ENCODE measurements around the gene ELOVL6.
"Not testable (repeated sequence)": the region's sequence is repeated elsewhere in the genome, so short reads cannot be mapped to it uniquely, and the experiment has no call there.

ELOVL6 gene, protein sequence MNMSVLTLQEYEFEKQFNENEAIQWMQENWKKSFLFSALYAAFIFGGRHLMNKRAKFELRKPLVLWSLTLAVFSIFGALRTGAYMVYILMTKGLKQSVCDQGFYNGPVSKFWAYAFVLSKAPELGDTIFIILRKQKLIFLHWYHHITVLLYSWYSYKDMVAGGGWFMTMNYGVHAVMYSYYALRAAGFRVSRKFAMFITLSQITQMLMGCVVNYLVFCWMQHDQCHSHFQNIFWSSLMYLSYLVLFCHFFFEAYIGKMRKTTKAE

DNA sequence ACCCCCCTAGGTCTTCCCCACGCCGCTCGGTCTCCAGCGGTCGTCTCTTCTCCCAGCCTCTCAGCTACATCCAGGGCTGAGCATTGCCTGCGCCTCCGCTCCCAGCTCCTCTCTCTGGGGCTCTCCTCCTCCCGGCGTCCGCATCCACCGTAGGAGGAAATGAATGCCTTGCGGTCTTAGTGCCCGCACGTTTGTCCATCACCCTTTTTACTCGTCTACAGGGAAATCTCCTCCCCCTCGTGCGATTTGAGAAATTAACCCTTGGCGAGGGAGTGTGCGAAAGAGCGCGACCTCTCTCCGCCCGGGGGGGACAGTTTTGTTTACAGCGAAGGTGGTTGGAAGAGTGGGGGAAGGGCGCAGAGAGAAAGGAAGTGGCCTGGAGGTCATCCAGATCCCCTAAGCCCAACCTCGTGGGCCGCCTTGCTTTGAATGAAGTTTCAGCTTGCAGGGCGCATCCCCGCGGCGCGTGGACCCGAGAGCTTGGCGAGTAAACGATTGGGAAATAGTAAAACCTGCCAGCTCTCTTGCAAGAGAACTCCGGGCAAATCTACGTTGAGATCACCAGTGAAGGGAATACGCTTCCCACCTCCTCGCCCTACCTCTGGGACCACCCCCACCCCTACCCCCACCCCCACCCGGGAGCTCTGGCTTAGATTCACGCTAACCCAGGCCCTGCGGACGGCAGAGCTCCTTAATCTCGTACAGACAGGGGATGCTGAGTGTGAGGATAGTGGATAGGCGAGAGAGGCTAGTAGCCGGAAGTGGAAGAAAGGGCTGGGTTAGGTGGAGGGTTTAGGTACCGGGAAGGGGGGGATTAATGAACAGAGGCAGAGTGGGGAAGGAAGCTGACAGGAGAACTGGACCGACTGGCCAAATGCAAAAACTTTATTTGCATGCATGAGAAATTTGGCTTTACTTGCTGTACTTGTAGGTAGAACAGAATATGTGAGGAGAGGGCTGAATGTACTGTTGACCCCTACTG is at the start of gene ELOVL6:
Gene ELOVL6, minus strand, starts transcription at position 181 of the 982 bp plus-strand sequence. CDS start 280 bp downstream, outside the sequence.
- DNase-seq: no peak

DNA sequence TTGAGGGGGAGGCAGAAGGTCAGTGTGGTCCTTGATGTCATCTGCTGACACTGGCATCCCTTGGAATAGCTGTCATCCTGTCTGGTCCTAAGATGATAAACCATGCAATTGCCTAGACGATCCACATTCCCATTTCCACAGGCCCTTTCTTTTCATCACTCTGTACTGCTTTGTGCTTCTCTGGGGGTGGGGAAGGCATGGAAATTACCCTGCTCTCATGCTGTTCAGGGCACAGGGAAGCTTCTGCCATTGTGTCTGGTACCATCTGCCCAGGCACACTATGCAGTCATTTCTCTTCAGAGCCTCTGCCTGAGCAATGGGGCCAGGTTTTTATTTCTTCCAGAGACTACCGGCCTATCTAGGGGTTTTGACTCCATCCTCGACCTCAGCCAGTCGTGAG is 49.7 kb upstream of the ELOVL6 start:
- no peak for DNase-seq

DNA sequence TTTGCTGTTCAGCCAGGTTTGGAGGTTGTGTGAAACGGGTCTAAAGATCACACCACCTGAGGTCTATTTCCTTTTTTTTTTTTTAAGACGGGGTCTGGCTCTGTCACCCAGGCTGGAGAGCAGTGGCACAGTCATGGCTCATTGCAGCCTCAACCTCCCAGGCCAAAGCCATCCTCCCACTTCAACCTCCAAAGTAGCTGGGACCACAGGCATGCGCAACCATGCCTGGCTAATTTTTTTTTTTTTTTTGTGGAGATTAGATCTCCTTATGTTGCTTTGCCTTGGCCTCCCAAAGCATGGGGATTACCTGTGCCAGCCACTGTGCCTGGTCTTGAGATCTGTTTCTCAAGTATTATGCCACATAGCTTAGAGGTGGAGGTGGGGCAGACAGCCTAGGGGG is 49.2 kb upstream of the ELOVL6 start:
- DNase-seq: no peak

DNA sequence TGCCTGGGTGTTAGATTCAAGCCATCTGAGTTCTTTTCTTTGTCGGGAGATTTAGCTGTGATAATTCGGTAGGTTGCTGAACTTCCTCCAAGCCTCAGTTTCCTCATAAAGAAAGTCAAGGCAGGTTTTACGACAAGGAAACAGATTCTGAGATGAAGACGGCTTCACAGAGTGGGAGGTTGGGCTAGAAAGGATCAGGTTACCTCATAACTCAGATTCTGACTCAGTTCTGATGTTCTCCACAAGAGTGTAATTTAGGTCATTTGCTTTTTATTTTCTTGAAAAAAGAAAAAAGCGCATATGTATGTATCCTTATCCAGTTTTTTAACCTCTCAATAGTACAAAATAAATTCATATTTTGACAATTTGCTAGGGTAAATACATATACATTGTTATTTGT is 47.2 kb upstream of the ELOVL6 start:
- no peak for DNase-seq

DNA sequence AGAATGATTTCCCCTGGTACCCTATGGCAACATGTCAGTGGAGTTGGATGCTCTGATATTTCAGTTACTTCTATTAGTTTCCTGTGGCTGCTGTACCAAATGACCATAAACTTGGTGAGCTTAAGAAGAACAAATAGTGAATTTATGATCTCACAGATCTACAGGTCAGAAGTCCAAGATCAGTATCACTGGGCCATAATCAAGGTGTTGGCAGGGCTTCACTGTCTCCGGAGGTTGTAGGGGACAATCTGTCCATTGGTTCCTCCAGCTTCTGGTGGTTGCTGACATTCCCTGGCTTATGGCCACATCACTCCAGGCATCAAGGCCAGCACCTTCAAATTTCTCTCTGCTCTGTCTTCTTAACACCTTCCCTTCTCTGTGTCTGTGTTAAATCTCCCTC is 37.9 kb upstream of the ELOVL6 start:
- DNase-seq: no peak

DNA sequence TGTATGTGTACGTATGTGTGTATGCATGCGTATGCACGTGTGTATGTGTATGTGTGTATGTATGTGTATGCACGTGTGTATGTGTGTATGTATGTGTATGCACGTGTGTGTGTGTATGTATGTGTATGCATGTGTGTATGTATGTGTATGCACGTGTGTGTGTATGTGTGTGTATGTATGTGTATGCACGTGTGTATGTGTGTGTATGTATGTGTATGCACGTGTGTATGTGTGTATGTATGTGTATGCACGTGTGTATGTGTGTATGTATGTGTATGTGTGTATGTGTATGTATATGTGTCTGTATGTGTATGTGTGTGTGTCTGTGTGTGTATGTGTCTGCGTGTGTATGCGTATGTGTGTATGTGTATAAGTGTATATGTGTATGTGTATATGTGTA is 35.2 kb upstream of the ELOVL6 start:
- DNase-seq: not testable (repeated sequence)

DNA sequence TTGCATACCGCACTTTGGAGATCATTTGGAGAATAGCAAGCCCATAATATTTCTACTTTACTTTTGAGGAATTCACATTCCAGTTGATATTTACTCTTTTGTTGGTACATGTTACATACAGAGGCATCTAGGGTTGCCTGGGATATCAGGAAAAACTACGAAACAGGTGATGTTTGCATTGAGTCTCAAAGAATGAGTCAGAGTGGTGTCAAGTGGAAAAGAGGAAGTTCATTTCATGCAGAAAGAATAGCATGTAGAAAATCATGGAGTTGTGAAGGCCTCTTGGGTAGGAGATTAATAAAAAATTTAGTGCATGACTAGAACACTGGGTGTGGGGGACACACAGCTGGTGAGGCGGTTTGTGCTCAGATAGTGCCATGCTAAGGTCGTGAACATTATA is 33.5 kb upstream of the ELOVL6 start:
- DNase-seq: no peak

DNA sequence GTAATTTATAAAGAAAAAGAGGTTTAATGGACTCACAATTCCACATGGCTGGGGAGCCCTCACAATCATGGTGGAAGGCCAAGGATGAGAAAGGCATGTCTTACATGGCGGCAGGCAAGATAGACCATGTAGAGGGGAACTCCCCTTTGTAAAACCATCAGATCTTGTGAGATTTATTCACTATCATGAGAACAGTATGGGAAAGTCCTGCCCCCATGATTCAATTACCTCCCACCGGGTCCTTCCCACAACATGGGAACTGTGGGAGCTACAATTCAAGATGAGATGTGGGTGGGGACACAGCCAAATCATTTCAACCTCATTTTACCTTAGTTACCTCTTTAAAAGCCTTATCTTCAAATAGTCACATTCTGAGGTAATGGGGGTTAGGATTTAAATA is 30.9 kb upstream of the ELOVL6 start:
- DNase-seq: no peak

DNA sequence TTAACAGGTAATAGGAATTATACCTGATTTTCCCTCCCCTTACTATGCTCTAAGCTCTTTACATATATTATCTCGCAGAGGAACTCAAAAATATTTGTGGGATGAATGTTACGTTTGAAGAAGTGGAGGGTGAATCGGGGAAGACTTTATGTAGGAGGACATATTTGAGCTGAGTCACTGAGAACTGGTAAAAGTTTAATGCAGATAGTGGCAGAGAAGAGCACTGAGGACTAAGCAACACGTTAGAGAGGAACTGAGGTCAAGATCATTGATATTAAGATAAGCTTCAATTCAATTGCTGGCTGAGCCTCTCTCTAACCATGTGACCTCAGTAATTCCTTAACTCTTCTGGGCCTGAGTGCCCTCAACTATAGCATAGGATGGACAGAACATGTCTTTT is 26.4 kb upstream of the ELOVL6 start:
- no peak for DNase-seq

DNA sequence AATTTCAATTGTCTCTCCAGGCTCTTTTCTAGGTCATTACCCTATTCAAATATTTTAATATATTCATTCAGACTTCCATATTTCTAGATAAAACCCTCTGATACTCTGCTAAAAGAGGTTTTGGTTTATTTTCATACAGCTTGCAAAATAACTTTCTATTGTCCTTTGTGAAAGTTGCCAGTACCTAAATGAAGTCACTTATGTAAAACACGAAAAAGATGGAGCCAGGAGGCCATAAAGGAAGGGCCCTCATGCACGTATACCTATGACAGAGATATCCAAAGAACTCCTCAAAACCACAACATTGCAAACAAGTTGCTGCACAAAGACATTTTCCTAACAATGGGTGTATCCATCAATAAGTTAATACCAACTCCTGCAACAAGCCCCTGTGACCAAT is 25.7 kb upstream of the ELOVL6 start:
- no peak for DNase-seq

DNA sequence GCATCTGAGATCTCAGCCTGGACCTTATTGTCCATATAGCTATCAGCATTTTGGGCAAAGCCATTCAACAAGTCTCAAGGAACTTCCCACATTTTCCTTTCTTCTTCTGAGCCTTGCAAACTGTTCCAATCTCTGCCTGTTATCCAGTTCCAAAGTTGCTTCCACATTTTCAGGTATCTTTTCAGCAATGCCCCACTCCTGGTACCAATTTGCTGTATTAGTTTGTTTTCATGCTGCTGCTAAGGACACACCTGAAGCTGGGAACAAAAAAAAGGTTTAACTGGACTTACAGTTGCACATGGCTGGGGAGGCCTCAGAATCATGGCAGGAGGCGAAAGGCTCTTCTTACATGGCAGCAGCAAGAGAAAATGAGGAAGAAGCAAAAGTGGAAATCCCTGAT is 20.5 kb upstream of the ELOVL6 start:
- DNase-seq: not testable (repeated sequence)

DNA sequence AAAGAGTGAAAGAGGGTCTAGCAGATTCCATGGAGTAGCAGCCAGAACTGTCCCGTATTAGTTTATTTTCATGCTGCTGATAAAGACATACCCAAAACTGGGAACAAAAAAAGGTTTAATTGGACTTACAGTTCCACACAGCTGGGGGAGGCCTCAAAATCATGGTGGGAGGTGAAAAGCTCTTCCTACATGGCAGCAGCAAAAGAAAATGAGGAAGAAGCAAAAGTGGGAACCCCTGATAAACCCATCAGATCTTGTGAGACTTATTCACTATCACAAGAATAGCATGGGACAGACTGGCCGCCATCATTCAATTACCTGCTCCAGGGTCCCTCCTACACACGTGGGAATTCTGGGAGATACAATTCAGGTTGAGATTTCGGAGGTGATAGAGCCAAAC is 18.8 kb upstream of the ELOVL6 start:
- DNase-seq: not testable (repeated sequence)

DNA sequence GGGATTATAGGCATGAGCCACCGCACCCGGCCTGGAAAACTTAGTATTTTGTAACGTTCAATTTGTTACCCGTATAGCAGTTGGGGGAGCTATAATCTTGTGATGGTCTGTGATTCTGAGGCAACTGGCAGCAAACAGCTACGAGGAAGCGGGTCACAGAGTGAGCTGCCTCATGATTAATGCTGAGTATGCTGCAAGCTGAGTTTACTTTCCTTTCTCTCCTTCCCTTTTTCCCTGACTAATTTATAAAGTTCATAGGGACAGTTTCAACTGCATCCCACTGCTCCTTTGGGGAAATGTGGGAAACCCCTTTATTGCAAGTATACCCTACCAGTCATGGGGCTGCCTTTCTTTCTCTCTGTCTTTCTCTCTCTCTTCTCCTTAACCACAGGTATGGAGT is 17.7 kb upstream of the ELOVL6 start:
- DNase-seq: no peak

DNA sequence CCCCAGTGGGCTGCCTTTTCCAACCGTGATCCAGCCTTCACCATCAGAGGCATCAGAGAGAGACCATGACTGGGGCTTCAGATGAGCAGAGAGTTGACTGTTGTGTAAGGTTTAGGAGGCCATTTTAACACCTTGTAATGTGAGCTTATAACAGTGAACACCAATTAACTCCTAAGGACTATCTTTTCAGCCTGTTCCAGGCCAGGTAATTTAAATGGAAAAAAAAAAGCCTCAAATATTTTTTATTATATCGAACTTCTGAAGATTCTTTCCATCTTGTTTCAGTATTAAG is 13.3 kb upstream of the ELOVL6 start:
- no peak for DNase-seq

DNA sequence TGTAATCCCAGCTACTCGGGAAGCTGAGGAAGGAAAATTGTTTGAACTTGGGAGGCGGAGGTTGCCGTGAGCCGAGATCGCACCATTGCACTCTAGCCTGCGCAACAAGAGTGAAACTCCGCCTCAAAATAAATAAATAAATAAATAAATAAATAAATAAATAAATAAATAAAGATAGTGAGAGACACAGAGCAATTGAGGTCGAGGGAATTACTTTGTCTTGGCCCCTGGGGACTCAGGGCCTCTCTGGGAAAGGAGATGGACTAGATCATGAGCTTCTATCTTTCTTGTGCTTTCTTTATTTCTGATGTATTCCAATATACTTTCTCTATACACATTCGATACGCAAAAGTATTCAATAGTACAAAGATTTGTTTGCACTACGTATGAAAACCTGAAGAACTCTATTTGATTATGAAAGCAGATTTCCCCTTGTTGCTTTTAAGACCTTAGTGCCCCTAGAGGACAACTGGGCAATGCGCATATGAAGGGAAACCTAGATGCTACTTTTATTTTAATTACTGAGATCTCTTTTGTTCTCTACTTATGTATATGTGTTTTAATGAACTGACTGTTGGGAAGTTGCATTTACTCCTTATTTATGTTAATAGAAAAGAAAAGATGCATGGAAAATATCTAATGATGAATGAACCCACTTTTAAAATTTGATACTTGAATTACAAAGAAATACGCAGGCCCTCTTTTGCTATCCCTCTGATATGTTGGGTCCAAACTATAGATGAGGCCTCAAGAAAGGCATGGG is 12.8 kb upstream of the ELOVL6 start:
- DNase-seq: peak in 1 of 2 donors; percentile 23

DNA sequence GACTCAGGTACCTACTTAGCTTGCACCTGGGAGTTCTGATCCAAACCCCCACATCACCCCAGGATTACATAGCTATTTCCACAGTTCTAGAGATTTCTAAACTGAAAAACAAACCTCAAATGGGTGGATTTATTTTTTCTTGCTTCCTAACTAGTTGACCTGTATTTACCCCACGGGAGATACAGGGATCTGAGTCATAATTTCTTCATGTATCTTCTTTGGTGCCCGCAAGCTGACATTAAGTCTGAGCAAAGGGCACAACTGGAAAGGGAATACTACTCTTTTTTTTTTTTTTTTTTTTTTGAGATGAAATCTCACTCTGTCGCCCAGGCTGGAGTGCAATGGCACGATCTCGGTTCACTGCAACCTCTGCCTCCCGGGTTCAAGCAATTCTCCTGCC is 10.0 kb upstream of the ELOVL6 start:
- DNase-seq: no peak

DNA sequence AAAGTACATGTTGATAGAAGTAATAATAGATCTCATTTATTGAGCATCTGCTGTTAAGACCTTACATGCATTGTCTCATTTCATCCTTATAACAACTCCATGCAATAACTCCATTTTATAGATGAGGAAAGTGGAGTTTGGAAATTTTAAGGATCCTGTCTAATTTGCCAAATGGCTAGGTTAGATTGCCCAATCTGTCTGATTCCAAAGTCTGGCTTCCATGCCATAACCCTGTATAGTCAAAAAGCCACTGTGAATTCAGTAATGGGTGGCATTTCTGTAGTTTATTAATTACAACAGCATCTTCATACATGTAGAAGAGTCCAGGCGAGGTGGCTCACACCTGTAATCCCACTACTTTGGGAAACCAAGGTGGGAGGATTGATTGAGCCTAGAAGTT is 8.8 kb upstream of the ELOVL6 start:
- no peak for DNase-seq

DNA sequence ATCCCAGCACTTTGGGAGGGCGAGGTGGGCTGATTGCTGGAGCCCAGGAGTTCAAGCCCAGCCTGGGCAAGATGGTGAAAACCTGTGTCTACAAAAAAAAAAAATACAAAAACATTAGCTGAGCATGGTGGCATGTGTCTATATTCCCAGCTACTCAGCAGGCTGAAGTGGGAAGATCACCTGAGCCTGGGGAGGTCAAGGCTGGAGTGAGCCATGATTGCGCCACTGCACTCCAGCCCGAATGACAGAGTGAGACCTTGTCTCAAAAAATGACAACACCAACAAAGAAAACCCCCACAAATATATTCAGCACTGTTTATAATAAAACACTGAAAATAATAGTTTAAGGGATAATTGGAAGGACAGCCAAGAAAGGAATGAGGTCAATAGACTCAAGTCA is 3.6 kb upstream of the ELOVL6 start:
- no peak for DNase-seq

DNA sequence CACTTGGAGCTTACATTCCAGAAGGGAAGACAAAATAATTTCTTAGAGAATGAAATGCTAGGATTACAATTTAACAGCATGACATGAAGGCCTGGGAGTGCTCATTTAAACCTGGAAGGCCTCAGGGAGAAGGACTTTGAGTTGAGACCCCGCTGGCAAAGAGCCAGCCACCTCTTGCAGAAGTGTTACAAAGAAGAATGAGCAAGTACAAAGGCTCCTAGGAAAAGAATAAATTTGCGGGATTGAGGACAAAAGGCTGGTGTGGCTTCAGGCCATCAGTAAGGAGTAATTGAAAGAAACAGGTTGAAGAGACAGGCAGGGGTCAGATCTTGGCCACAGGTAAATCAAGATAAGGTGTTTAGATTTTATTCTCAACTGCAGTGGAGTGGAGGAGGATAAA is 3.1 kb upstream of the ELOVL6 start:
- no peak for DNase-seq

DNA sequence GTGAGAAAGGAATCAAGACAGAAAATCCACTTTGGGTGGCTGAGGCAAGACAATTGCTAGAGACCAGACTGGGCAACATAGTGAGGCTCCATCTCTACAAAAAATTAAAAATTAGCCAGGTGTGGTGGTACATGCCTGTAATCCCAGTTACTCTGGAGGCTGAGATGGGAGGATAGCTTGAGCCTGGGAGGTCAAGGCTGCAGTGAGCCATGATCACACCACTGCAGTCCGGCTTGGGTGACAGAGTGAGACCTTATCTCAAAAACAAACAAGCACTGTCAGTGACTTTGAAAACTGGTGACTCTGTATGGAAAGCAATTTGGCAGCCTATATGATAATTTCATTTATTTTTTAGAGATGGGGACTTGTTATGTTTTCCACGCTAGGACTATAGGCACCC is 2.3 kb upstream of the ELOVL6 start:
- no peak for DNase-seq

DNA sequence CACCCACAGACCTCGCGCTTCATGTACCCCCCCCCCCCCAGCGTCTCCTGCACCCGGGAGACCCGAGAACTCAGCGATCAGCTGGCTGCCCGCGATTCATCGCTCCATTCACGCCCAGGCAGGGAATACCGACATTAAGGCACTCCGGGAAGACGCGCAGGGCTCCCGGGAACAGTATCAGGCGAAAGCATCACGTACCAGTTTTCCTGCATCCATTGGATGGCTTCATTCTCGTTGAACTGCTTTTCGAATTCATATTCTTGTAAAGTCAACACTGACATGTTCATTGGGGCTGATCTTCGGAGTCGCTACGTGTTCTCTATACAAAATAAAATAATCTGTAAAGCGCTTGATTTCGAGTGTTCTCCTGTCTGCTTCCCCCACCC is 373 bp downstream of the ELOVL6 start:
- no peak for DNase-seq

DNA sequence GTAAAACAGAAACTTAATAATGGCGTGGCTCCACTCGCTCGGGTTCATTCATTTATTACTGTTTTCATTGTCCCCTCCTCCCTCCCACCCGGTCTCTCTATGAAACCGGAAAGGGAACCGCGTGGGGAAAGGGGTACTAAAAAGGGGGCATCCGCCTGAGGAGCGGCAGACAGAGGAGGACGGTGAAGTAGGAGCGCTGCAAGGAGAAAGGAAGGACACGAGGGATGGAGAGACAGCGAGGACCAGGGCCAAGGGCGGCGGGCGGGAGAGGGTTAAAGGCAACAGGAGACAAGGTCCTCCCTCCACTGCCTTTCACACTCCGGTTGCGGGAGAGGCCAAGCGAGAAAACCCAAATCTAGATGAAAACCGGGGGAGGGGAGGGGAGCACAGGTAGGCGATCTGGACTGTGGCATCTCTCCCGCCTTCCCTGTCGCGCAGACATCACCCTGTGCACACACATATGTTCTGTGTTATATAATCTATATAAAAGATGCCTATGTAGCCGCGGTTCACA is 829 bp downstream of the ELOVL6 start:
- DNase-seq: peak in 1 of 2 donors; percentile 50

DNA sequence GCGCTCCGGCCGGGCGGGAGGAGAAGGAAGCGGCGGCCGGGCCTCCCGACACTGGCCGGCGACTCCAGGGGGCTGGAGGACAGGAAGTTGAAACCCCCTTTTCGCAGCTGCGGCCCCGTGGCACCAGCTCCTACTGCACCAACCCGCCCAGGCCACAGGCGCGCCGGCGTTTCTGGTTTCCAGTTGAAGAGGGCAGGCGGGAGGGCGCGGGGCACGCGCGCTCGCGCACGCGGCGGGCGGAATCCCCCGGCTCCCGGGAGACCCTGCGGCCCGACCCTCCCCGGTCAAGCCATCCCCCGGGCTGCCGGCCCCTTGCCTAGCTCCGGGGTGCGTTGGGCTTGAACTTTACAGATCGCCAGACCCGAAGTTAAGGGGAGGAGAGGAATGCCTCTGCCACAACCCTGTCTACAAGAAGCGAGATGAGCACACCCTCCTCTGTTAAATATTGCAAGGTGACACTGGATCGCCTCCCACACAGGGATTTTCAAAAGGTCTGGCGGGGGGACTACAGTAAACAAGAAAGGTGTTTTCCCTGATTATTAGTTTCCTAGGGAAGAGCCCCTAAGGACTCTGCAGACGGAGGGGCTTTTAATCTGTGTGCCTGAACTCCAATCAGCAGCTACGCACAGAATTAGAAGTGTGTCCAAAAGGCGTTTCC is 1.4 kb downstream of the ELOVL6 start:
- DNase-seq: peak in 1 of 2 donors; percentile 41

Measured in bone marrow (tissue), 2 donors.